Mesenchymal stem cell (in vitro differentiated cells and primary cell): ENCODE results near the gene MAN2B2.
A peak's percentile ranks its signal among the peaks of the same experiment; 100 is the strongest.

ENCODE experiments used
- DNase-seq: peaks from one replicate; pipeline ENCODE4 v3.0.0-alpha.2; 2013
- H2AFZ ChIP-seq: one replicate; pipeline ENCODE4 v1.6.1; 2013; ENCODE audit warnings: low read depth, mild to moderate bottlenecking, control low read depth, inconsistent platforms, low read length, moderate library complexity
- H2AK5ac ChIP-seq: 2 replicates; pipeline ENCODE4 v1.6.1; 2013; ENCODE audit warnings: low read length, moderate library complexity, mild to moderate bottlenecking, inconsistent platforms; ENCODE audit not compliant: severe bottlenecking
- H2BK120ac ChIP-seq: one replicate; pipeline ENCODE4 v1.6.1; 2013; ENCODE audit warnings: low read depth, mild to moderate bottlenecking, inconsistent platforms, low read length, moderate library complexity
- H2BK12ac ChIP-seq, 2 experiments: one replicate each; pipeline ENCODE4 v1.6.1; 2013; ENCODE audit warnings: inconsistent platforms in 2 of 2, low read length in 2 of 2, mild to moderate bottlenecking in 2 of 2, moderate library complexity in 2 of 2, control low read depth in 1 of 2
- H2BK15ac ChIP-seq: one replicate; pipeline ENCODE4 v1.6.1; 2013; ENCODE audit warnings: mild to moderate bottlenecking, low read depth, inconsistent platforms; ENCODE audit not compliant: poor library complexity, severe bottlenecking
- H2BK5ac ChIP-seq: 2 replicates; pipeline ENCODE4 v1.6.1; 2013; ENCODE audit warnings: low read depth, mild to moderate bottlenecking, low read length, control low read depth, inconsistent platforms; ENCODE audit not compliant: poor library complexity, severe bottlenecking
- H3K14ac ChIP-seq, 2 experiments: one replicate each; pipeline ENCODE4 v1.6.1; 2013; ENCODE audit warnings: inconsistent platforms in 2 of 2, low read length in 2 of 2, control low read depth in 1 of 2, mild to moderate bottlenecking in 1 of 2, moderate library complexity in 1 of 2
- H3K18ac ChIP-seq, 2 experiments: one replicate each; pipeline ENCODE4 v1.6.1; 2013; ENCODE audit warnings: inconsistent platforms in 2 of 2, low read length in 2 of 2, control low read depth in 1 of 2, low read depth in 1 of 2, mild to moderate bottlenecking in 1 of 2
- H3K23ac ChIP-seq, 2 experiments: one replicate each; pipeline ENCODE4 v1.6.1; 2013; ENCODE audit warnings: inconsistent platforms in 2 of 2, low read length in 2 of 2, mild to moderate bottlenecking in 2 of 2, moderate library complexity in 2 of 2, control low read depth in 1 of 2
- H3K27ac ChIP-seq: 2 replicates; pipeline ENCODE4 v1.5.1; 2013; ENCODE audit warnings: mild to moderate bottlenecking, moderate library complexity, low read length, control low read depth, inconsistent platforms; ENCODE audit not compliant: poor library complexity, severe bottlenecking
- H3K27me3 ChIP-seq, 2 experiments: 2 replicates each; pipeline versions ENCODE4 v1.6.1 to v1.7.0; 2013; ENCODE audit warnings: low read length in 2 of 2, mild to moderate bottlenecking in 2 of 2, moderate library complexity in 2 of 2, control low read depth in 1 of 2, inconsistent platforms in 1 of 2; ENCODE audit not compliant: control insufficient read depth in 1 of 2, insufficient read depth in 1 of 2
- H3K36me3 ChIP-seq, 2 experiments: 2 replicates each; pipeline versions ENCODE4 v1.6.1 to v1.7.0; 2013; ENCODE audit warnings: low read length in 2 of 2, control low read depth in 1 of 2, inconsistent platforms in 1 of 2, low read depth in 1 of 2, mild to moderate bottlenecking in 1 of 2; ENCODE audit not compliant: insufficient read depth in 2 of 2, control insufficient read depth in 1 of 2
- H3K4ac ChIP-seq, 2 experiments: one replicate each; pipeline ENCODE4 v1.6.1; 2013; ENCODE audit warnings: inconsistent platforms in 2 of 2, low read length in 2 of 2, mild to moderate bottlenecking in 2 of 2, moderate library complexity in 2 of 2, control low read depth in 1 of 2, low read depth in 1 of 2
- H3K4me1 ChIP-seq: 2 replicates; pipeline ENCODE4 v1.6.1; 2013; ENCODE audit warnings: low read depth, low read length, control low read depth; ENCODE audit not compliant: control insufficient read depth, insufficient read depth
- H3K4me2 ChIP-seq: 2 replicates; pipeline ENCODE4 v1.6.1; 2013; ENCODE audit warnings: low read length, mild to moderate bottlenecking, inconsistent platforms; ENCODE audit not compliant: poor library complexity, severe bottlenecking
- H3K4me3 ChIP-seq, 2 experiments: 2 replicates each; pipeline versions ENCODE4 v1.5.1 to v1.7.0; 2013; ENCODE audit warnings: low read length in 2 of 2, mild to moderate bottlenecking in 2 of 2, control low read depth in 1 of 2, low read depth in 1 of 2; ENCODE audit not compliant: insufficient read depth in 1 of 2
- H3K79me1 ChIP-seq: replicated peaks from 2 replicates; pipeline ENCODE4 v1.6.1; 2013; ENCODE audit warnings: mild to moderate bottlenecking, control low read depth, low read length, inconsistent platforms; ENCODE audit not compliant: poor library complexity, severe bottlenecking
- H3K9ac ChIP-seq: 2 replicates; pipeline ENCODE4 v1.7.0; 2013; ENCODE audit warnings: mild to moderate bottlenecking, low read length, moderate library complexity
- H3K9me3 ChIP-seq: 2 replicates; pipeline ENCODE4 v1.7.0; 2013; ENCODE audit warnings: mild to moderate bottlenecking, low read length; ENCODE audit not compliant: control insufficient read depth
- H4K8ac ChIP-seq: one replicate; pipeline ENCODE4 v1.6.1; 2013; ENCODE audit warnings: inconsistent platforms, mild to moderate bottlenecking, low read length, moderate library complexity
- H4K91ac ChIP-seq: one replicate; pipeline ENCODE4 v1.6.1; 2013; ENCODE audit warnings: mild to moderate bottlenecking, low read length, inconsistent platforms
- whole genome bisulfite sequencing: methylation state at CpG from one replicate; pipeline ENCODE4 v1.1.7; 2013; ENCODE audit warnings: mixed read lengths; 5-methylcytosine and 5-hydroxymethylcytosine counted together

The MAN2B2 gene

GRCh38 chr4:6663596-6664393 is 88.8 kb downstream of the MAN2B2 start:
- no peaks in the 10 kb centered on the region for H3K36me3 ChIP-seq
- H3K9ac ChIP-seq = peak overlapping the region; percentile 60
- H3K4me2 ChIP-seq = no peak overlapping the region
- H3K9me3 ChIP-seq = no peaks in the 10 kb centered on the region
- H2AK5ac ChIP-seq = no peak overlapping the region
- H3K27me3 ChIP-seq = peaks cover 9 to 10% of the 10 kb centered on the region in 2 experiments
- H2BK5ac ChIP-seq = no peak overlapping the region
- H2BK15ac ChIP-seq = no peak overlapping the region
- H3K4me1 ChIP-seq = peaks cover 13% of the 10 kb centered on the region
- H2AFZ ChIP-seq = no peak overlapping the region
- H2BK12ac ChIP-seq = no peak overlapping the region
- no peak overlapping the region for H3K14ac ChIP-seq
- H3K79me1 ChIP-seq = no peaks in the 10 kb centered on the region
- DNase-seq = no peak
- no peak overlapping the region for H4K8ac ChIP-seq
- WGBS = 95% methylated on average over 55 of the region's 55 CpGs
- H3K4ac ChIP-seq = no peak overlapping the region
- no peak overlapping the region for H3K18ac ChIP-seq
- H3K4me3 ChIP-seq = peak overlapping the region in 1 of 2 experiments; percentile 69
- H4K91ac ChIP-seq = no peak overlapping the region
- H2BK120ac ChIP-seq = no peak overlapping the region
- H3K23ac ChIP-seq = no peak overlapping the region
- no peak overlapping the region for H3K27ac ChIP-seq

GRCh38 chr4:6665320-6665654 is 90.3 kb downstream of the MAN2B2 start:
- H3K9ac ChIP-seq = no peak overlapping the region
- H2AFZ ChIP-seq = no peak overlapping the region
- peaks cover 12% of the 10 kb centered on the region for H3K4me1 ChIP-seq
- no peak overlapping the region for H3K4me3 ChIP-seq
- H3K4me2 ChIP-seq = no peak overlapping the region
- H3K23ac ChIP-seq = no peak overlapping the region
- H2AK5ac ChIP-seq = no peak overlapping the region
- H3K36me3 ChIP-seq = peaks cover 0 to 3% of the 10 kb centered on the region in 2 experiments
- no peak overlapping the region for H2BK15ac ChIP-seq
- H2BK5ac ChIP-seq = no peak overlapping the region
- H2BK120ac ChIP-seq = no peak overlapping the region
- no peak overlapping the region for H3K18ac ChIP-seq
- H3K27ac ChIP-seq = no peak overlapping the region
- H3K9me3 ChIP-seq = no peaks in the 10 kb centered on the region
- no peak overlapping the region for H4K8ac ChIP-seq
- over 99% methylated on average over 9 of the region's 9 CpGs for WGBS
- DNase-seq = no peak
- peak overlapping the region; percentile 46 for H4K91ac ChIP-seq
- no peak overlapping the region for H3K4ac ChIP-seq
- H3K14ac ChIP-seq = no peak overlapping the region
- H3K79me1 ChIP-seq = no peaks in the 10 kb centered on the region
- no peak overlapping the region for H2BK12ac ChIP-seq
- H3K27me3 ChIP-seq = peaks cover 9 to 10% of the 10 kb centered on the region in 2 experiments

- Histone ChIP-seq H2BK120ac (no peak overlapping the region), H3K27me3 (peaks cover 3 to 9% of the 10 kb centered on the region in 2 experiments), H3K14ac (no peak overlapping the region), H4K91ac (no peak overlapping the region), H4K8ac (no peak overlapping the region), H3K9me3 (no peaks in the 10 kb centered on the region), H3K36me3 (peaks cover 0 to 8% of the 10 kb centered on the region in 2 experiments), H3K18ac (no peak overlapping the region), H3K4me2 (no peak overlapping the region), H3K27ac (peak overlapping the region; percentile 57), H2AK5ac (no peak overlapping the region), H3K23ac (no peak overlapping the region), H2BK12ac (no peak overlapping the region), H3K4me3 (no peak overlapping the region), H3K4me1 (peaks cover 12% of the 10 kb centered on the region), H3K79me1 (no peaks in the 10 kb centered on the region), H2AFZ (no peak overlapping the region), H3K4ac (no peak overlapping the region), H2BK5ac (no peak overlapping the region), H2BK15ac (no peak overlapping the region), H3K9ac (no peak overlapping the region)
- WGBS = 83% methylated on average over 10 of the region's 11 CpGs
- DNase-seq = no peak
Measured at GRCh38 chr4:6668391-6668790, 93.4 kb downstream of the MAN2B2 start.

- H3K36me3 ChIP-seq = peaks cover 5 to 23% of the 10 kb centered on the region in 2 experiments
- H4K91ac ChIP-seq = no peak overlapping the region
- H4K8ac ChIP-seq = no peak overlapping the region
- H3K23ac ChIP-seq = no peak overlapping the region
- no peaks in the 10 kb centered on the region for H3K27me3 ChIP-seq
- no peak overlapping the region for H2BK12ac ChIP-seq
- H3K4me1 ChIP-seq = peaks cover 16% of the 10 kb centered on the region
- H2BK120ac ChIP-seq = no peak overlapping the region
- DNase-seq = no peak
- no peak overlapping the region for H3K4ac ChIP-seq
- no peaks in the 10 kb centered on the region for H3K9me3 ChIP-seq
- H3K4me3 ChIP-seq = no peak overlapping the region
- H2AK5ac ChIP-seq = no peak overlapping the region
- no peak overlapping the region for H3K18ac ChIP-seq
- H3K79me1 ChIP-seq = peaks cover 8% of the 10 kb centered on the region
- no peak overlapping the region for H2BK5ac ChIP-seq
- H2BK15ac ChIP-seq = no peak overlapping the region
- H3K14ac ChIP-seq = no peak overlapping the region
- no peak overlapping the region for H3K9ac ChIP-seq
- no peak overlapping the region for H3K4me2 ChIP-seq
- WGBS = 83% methylated on average over 1 of the region's 1 CpG
- no peak overlapping the region for H2AFZ ChIP-seq
- no peak overlapping the region for H3K27ac ChIP-seq
Measured at GRCh38 chr4:6671648-6672047, 96.7 kb downstream of the MAN2B2 start.
